Hematopoietic multipotent progenitor cell treated with erythropoietin and hydrocortisone succinate and interleukin-3 and kit ligand, for 17 days (in vitro differentiated cells): ENCODE data around the gene TNS1.

ENCODE experiments used
- DNase-seq: peaks from one replicate; pipeline ENCODE4 v3.0.0-alpha.2; 2015; ENCODE audit warnings: low spot score

TNS1 gene

GRCh38 chr2:217929272-217929671 lies 73.5 kb downstream of the TNS1 start:
- DNase-seq, result no peak

GRCh38 chr2:217928324-217929181 lies 74.2 kb downstream of the TNS1 start:
- DNase-seq, result no peak

GRCh38 chr2:217927601-217928323 lies 75.0 kb downstream of the TNS1 start:
- no peak for DNase-seq

- no peak for DNase-seq
These were observed 76.0 kb downstream of the TNS1 start for GRCh38 chr2:217926801-217927200.

GRCh38 chr2:217924346-217924901 lies 78.4 kb downstream of the TNS1 start:
- DNase-seq, result no peak

- DNase-seq, result no peak
These were observed 79.6 kb downstream of the TNS1 start for GRCh38 chr2:217923007-217923686.

- no peak for DNase-seq
These were observed 80.4 kb downstream of the TNS1 start for GRCh38 chr2:217922101-217923006.

GRCh38 chr2:217920879-217921603 lies 81.8 kb downstream of the TNS1 start:
- DNase-seq, result no peak

- DNase-seq, result no peak
These were observed 82.9 kb downstream of the TNS1 start for GRCh38 chr2:217919781-217920351.

GRCh38 chr2:217919204-217919603 lies 83.6 kb downstream of the TNS1 start:
- DNase-seq, result no peak

- no peak for DNase-seq
These were observed 84.3 kb downstream of the TNS1 start for GRCh38 chr2:217918308-217919024.

- DNase-seq, result no peak
These were observed 86.1 kb downstream of the TNS1 start for GRCh38 chr2:217916504-217917254.

- no peak for DNase-seq
These were observed 87.1 kb downstream of the TNS1 start for GRCh38 chr2:217915706-217916105.

GRCh38 chr2:217914878-217915277 lies 87.9 kb downstream of the TNS1 start:
- DNase-seq, result no peak

- DNase-seq, result no peak
These were observed 88.7 kb downstream of the TNS1 start for GRCh38 chr2:217914078-217914477.

GRCh38 chr2:217913436-217913835 lies 89.4 kb downstream of the TNS1 start:
- no peak for DNase-seq

GRCh38 chr2:217912098-217913024 lies 90.4 kb downstream of the TNS1 start:
- no peak for DNase-seq
